Fibroblast of lung (primary cell): Measurements from ENCODE around the gene RNF220. TPM values are rescaled to one million over a fixed set of nuclear protein-coding genes. Genes with fewer than 3 reads are reported as not detected.

Experiments
- DNase-seq, 2 donors: peaks; one replicate each; pipeline versions ENCODE4 v3.0.0 to v3.0.0-alpha.2; 2010; ENCODE audit warnings: low read depth in 2 of 2
- H2AFZ ChIP-seq: 2 replicates; pipeline ENCODE4 v1.5.1; 2012; ENCODE audit warnings: low read length, control low read depth, inconsistent platforms
- H3K27ac ChIP-seq: 2 replicates; pipeline ENCODE4 v1.5.1; 2011; ENCODE audit warnings: low read length, control low read depth; ENCODE audit not compliant: insufficient read depth
- H3K27me3 ChIP-seq: 2 replicates; pipeline ENCODE4 v1.5.1; 2011; ENCODE audit warnings: mild to moderate bottlenecking, low read length; ENCODE audit not compliant: control insufficient read depth, insufficient read depth
- H3K36me3 ChIP-seq: 2 replicates; pipeline ENCODE4 v1.5.1; 2011; ENCODE audit warnings: low read length; ENCODE audit not compliant: control insufficient read depth, insufficient read depth
- H3K4me1 ChIP-seq: 2 replicates; pipeline ENCODE4 v1.5.1; 2011; ENCODE audit warnings: low read length; ENCODE audit not compliant: control insufficient read depth, insufficient read depth; ENCODE audit errors: extremely low read depth
- H3K4me2 ChIP-seq: 2 replicates; pipeline ENCODE4 v1.5.1; 2011; ENCODE audit warnings: low read length, control low read depth; ENCODE audit not compliant: insufficient read depth; ENCODE audit errors: extremely low read depth
- H3K4me3 ChIP-seq, 4 experiments: fragments of 200-600 bp in 1 of 4; sonication (generic) in 1 of 4; replicated peaks in 1 of 4; 2 replicates each; pipeline ENCODE4 v1.5.1; 2011 to 2016; ENCODE audit warnings: low read length in 4 of 4, low read depth in 3 of 4, mild to moderate bottlenecking in 3 of 4, control low read depth in 2 of 4, inconsistent platforms in 1 of 4, mixed read lengths in 1 of 4; ENCODE audit not compliant: insufficient read depth in 1 of 4; ENCODE audit errors: control extremely low read depth in 1 of 4
- H3K79me2 ChIP-seq: 2 replicates; pipeline ENCODE4 v1.5.1; 2012; ENCODE audit warnings: mild to moderate bottlenecking, low read length, inconsistent platforms; ENCODE audit not compliant: control insufficient read depth, insufficient read depth
- H3K9ac ChIP-seq: 2 replicates; pipeline ENCODE4 v1.5.1; 2011; ENCODE audit warnings: mild to moderate bottlenecking, low read length, control low read depth; ENCODE audit not compliant: insufficient read depth
- H3K9me3 ChIP-seq: 2 replicates; pipeline ENCODE4 v1.5.1; 2012; ENCODE audit warnings: low read depth, low read length; ENCODE audit not compliant: control insufficient read depth, insufficient read depth
- H4K20me1 ChIP-seq: 2 replicates; pipeline ENCODE4 v1.5.1; 2011; ENCODE audit warnings: low read length; ENCODE audit not compliant: control insufficient read depth, insufficient read depth; ENCODE audit errors: extremely low read depth
- CTCF ChIP-seq, 2 donors: IDR thresholded peaks in 1 of 2; conservative IDR thresholded peaks in 1 of 2; 1 replicate in 1 of 2; 2 replicates in 1 of 2; pipeline ENCODE4 v1.5.1; 2011 to 2012; ENCODE audit warnings: low read length in 2 of 2, control low read depth in 1 of 2, inconsistent platforms in 1 of 2, low read depth in 1 of 2, mild to moderate bottlenecking in 1 of 2
- EZH2 ChIP-seq: IDR thresholded peaks from 2 replicates; pipeline ENCODE4 v1.5.1; 2012; ENCODE audit warnings: low read length, control low read depth, mild to moderate bottlenecking; ENCODE audit errors: missing control alignments
- polyA plus RNA-seq, 2 donors: library from polyadenylated mRNA; depleted of rRNA in 1 of 2; stranded (reverse) in 1 of 2; unstranded in 1 of 2; fragments of >200 nt; gene quantifications; 2 replicates each; pipeline ENCODE4 v1.2.1, GENCODE V29; 2011 to 2012; ENCODE audit warnings: missing spikeins in 1 of 2
- total RNA-seq: library from RNA; depleted of rRNA; stranded (reverse); fragments of >200 nt; gene quantifications from 2 replicates; pipeline ENCODE4 v1.2.1, GENCODE V29; 2014

The RNF220 gene
- total and polyA plus RNA-seq, 2 donors (not counting 1 experiment from before 2014, with no cell fraction given): 42.3 to 52.0 TPM

GRCh38 chr1:44543064-44543744, 138.1 kb downstream of the RNF220 start:
- H3K4me3 ChIP-seq: no peak overlapping the region
- no peaks in the 10 kb centered on the region for H3K4me1 ChIP-seq
- H4K20me1 ChIP-seq: no peaks in the 10 kb centered on the region
- no peaks in the 10 kb centered on the region for H3K9me3 ChIP-seq
- TF ChIP-seq CTCF (conservative IDR thresholded peaks at IDR 0.05 in 1 of 2, IDR thresholded peaks at IDR 0.05 in 1 of 2; ENCODE audit: low read depth in 1 of 2, low read length in 2 of 2): no peak
- no peak for TF ChIP-seq EZH2
- H3K27ac ChIP-seq: no peak overlapping the region
- H3K36me3 ChIP-seq: no peaks in the 10 kb centered on the region
- H2AFZ ChIP-seq: no peak overlapping the region
- H3K9ac ChIP-seq: no peak overlapping the region
- no peak overlapping the region for H3K4me2 ChIP-seq
- peaks cover 33% of the 10 kb centered on the region for H3K27me3 ChIP-seq
- H3K79me2 ChIP-seq: no peaks in the 10 kb centered on the region
- DNase-seq: no peak

GRCh38 chr1:44543786-44544185, 138.7 kb downstream of the RNF220 start:
- no peaks in the 10 kb centered on the region for H3K79me2 ChIP-seq
- no peak overlapping the region for H3K27ac ChIP-seq
- no peak overlapping the region for H2AFZ ChIP-seq
- DNase-seq: no peak
- H3K36me3 ChIP-seq: no peaks in the 10 kb centered on the region
- no peak overlapping the region for H3K9ac ChIP-seq
- H3K4me3 ChIP-seq: no peak overlapping the region
- H3K9me3 ChIP-seq: no peaks in the 10 kb centered on the region
- H3K27me3 ChIP-seq: peaks cover 33% of the 10 kb centered on the region
- no peak for TF ChIP-seq EZH2
- TF ChIP-seq CTCF (conservative IDR thresholded peaks at IDR 0.05 in 1 of 2, IDR thresholded peaks at IDR 0.05 in 1 of 2; ENCODE audit: low read depth in 1 of 2, low read length in 2 of 2): no peak
- no peak overlapping the region for H3K4me2 ChIP-seq
- no peaks in the 10 kb centered on the region for H3K4me1 ChIP-seq
- H4K20me1 ChIP-seq: no peaks in the 10 kb centered on the region

GRCh38 chr1:44544960-44545359, 139.9 kb downstream of the RNF220 start:
- H3K4me2 ChIP-seq: no peak overlapping the region
- H3K27me3 ChIP-seq: peaks cover 33% of the 10 kb centered on the region
- H3K79me2 ChIP-seq: no peaks in the 10 kb centered on the region
- H3K4me1 ChIP-seq: no peaks in the 10 kb centered on the region
- no peak overlapping the region for H3K27ac ChIP-seq
- H4K20me1 ChIP-seq: no peaks in the 10 kb centered on the region
- TF ChIP-seq EZH2 (no peak), CTCF (conservative IDR thresholded peaks at IDR 0.05 in 1 of 2, IDR thresholded peaks at IDR 0.05 in 1 of 2; ENCODE audit: low read depth in 1 of 2, low read length in 2 of 2) (no peak)
- H3K9ac ChIP-seq: no peak overlapping the region
- no peaks in the 10 kb centered on the region for H3K36me3 ChIP-seq
- no peak overlapping the region for H2AFZ ChIP-seq
- no peak overlapping the region for H3K4me3 ChIP-seq
- DNase-seq: no peak
- no peaks in the 10 kb centered on the region for H3K9me3 ChIP-seq
